IPS DF 4.7 (cell line): ENCODE measurements around the gene MMP26.

ENCODE experiments used
- DNase-seq: peaks from one replicate; pipeline ENCODE4 v3.0.0-alpha.2; 2013; ENCODE audit warnings: low spot score; ENCODE audit errors: extremely low read depth

The MMP26 gene

GRCh38 chr11:4704054-4704789 is at the start of gene MMP26:
Gene MMP26, plus strand, starts transcription at chr11:4704784.
- DNase-seq: no peak

GRCh38 chr11:4658629-4659445 is 45.7 kb upstream of the MMP26 start:
- DNase-seq: no peak

GRCh38 chr11:4662876-4663275 is 41.7 kb upstream of the MMP26 start:
- DNase-seq: no peak

- DNase-seq: no peak
These were observed 40.4 kb upstream of the MMP26 start for GRCh38 chr11:4664183-4664582.

GRCh38 chr11:4664786-4665185 is 39.8 kb upstream of the MMP26 start:
- no peak for DNase-seq

GRCh38 chr11:4665424-4665823 is 39.2 kb upstream of the MMP26 start:
- DNase-seq: no peak

- no peak for DNase-seq
These were observed 32.8 kb upstream of the MMP26 start for GRCh38 chr11:4671741-4672140.

- no peak for DNase-seq
These were observed 32.1 kb upstream of the MMP26 start for GRCh38 chr11:4672470-4672869.

GRCh38 chr11:4673781-4674180 is 30.8 kb upstream of the MMP26 start:
- no peak for DNase-seq

GRCh38 chr11:4677948-4678347 is 26.6 kb upstream of the MMP26 start:
- no peak for DNase-seq

- no peak for DNase-seq
These were observed 24.2 kb upstream of the MMP26 start for GRCh38 chr11:4680341-4680740.

GRCh38 chr11:4682623-4683419 is 21.8 kb upstream of the MMP26 start:
- no peak for DNase-seq

- DNase-seq: no peak
These were observed 19.8 kb upstream of the MMP26 start for GRCh38 chr11:4684631-4685285.

- no peak for DNase-seq
These were observed 9.1 kb upstream of the MMP26 start for GRCh38 chr11:4695442-4695841.

- no peak for DNase-seq
These were observed 7.0 kb upstream of the MMP26 start, which contains the start of gene OR51E2 for GRCh38 chr11:4697585-4697984. Gene OR51E2, minus strand, starts transcription at chr11:4697853. Its CDS starts 15,142 bp downstream, at chr11:4682711.

- DNase-seq: no peak
These were observed 4.7 kb upstream of the MMP26 start for GRCh38 chr11:4699697-4700435.

- DNase-seq: no peak
These were observed 4.2 kb upstream of the MMP26 start for GRCh38 chr11:4700436-4700820.

- no peak for DNase-seq
These were observed 278 bp downstream of the MMP26 start for GRCh38 chr11:4704790-4705334.

GRCh38 chr11:4713241-4713640 is 8.7 kb downstream of the MMP26 start:
- DNase-seq: no peak

GRCh38 chr11:4714300-4714699 is 9.7 kb downstream of the MMP26 start:
- DNase-seq: no peak
